HFF-Myc (cell line): ENCODE results near the gene NKAP.

Experiments
- DNase-seq: peaks from one replicate; pipeline ENCODE4 v3.0.0-alpha.2; 2011; ENCODE audit warnings: low read depth; ENCODE audit errors: extremely low read depth
- H3K4me3 ChIP-seq: replicated peaks from 2 replicates; pipeline ENCODE4 v1.5.1; 2011; ENCODE audit warnings: low read depth, mild to moderate bottlenecking, control low read depth, low read length
- CTCF ChIP-seq: IDR thresholded peaks from 2 replicates; pipeline ENCODE4 v1.5.1; 2012; ENCODE audit warnings: mild to moderate bottlenecking, low read depth, low read length, control low read depth; ENCODE audit errors: missing control alignments

Gene NKAP

DNA sequence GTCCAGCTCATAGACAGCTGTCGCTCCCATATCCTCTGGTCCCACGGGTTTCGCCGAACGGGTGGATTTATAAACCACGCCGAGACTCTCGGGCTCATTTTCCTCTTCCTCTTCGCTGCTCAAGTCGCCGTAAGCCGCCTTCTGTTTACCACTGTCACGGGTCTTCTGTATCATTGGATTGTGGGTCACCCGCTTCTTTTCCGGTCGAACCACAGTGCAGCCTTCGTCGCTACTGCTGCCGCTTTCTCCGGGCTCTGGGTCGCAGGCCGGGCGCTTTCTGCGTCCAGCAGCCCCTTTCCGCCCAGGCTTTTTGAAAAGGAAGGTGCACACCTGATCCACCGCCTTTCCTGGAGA is 72.3 kb downstream of the NKAP start:
- no peak for DNase-seq
- TF ChIP-seq CTCF: no peak
- peak overlapping the region; percentile 73 for H3K4me3 ChIP-seq
